Brain microvascular endothelial cell (primary cell): Measurements from ENCODE around the gene CNNM4.
A peak's percentile ranks its signal among the peaks of the same experiment; 100 is the strongest.

Experiments
- DNase-seq: peaks from one replicate; pipeline ENCODE4 v3.0.0-alpha.2; 2020
- H3K27ac ChIP-seq: fragments of 250-450 bp; sonication (Bioruptor Pico); 2 replicates; pipeline ENCODE4 v1.5.1; 2020; ENCODE audit warnings: mild to moderate bottlenecking, moderate library complexity
- H3K27me3 ChIP-seq: fragments of 250-450 bp; sonication (Bioruptor Pico); replicated peaks from 2 replicates; pipeline ENCODE4 v1.5.1; 2020; ENCODE audit warnings: mild to moderate bottlenecking
- H3K36me3 ChIP-seq: fragments of 250-450 bp; sonication (Bioruptor Pico); replicated peaks from 2 replicates; pipeline ENCODE4 v1.5.1; 2020; ENCODE audit warnings: mild to moderate bottlenecking
- H3K4me3 ChIP-seq: 2 replicates; pipeline ENCODE4 v1.5.1; 2011; ENCODE audit warnings: low read depth, mild to moderate bottlenecking, control low read depth, low read length, moderate library complexity
- in situ Hi-C: cut with HindIII; loops from 2 replicates; pipeline ENCODE4 v1.10.0; 2017; ENCODE audit warnings: low sequenced_read_pairs, low pct_ligation_motif_present
- TF ChIP-seq, protein P1 (sequence below): IDR thresholded peaks from 2 replicates; pipeline ENCODE4 v1.5.1; 2011; ENCODE audit warnings: low read depth, mild to moderate bottlenecking, moderate library complexity, low read length, control low read depth, inconsistent platforms; ENCODE audit errors: missing control alignments

CNNM4 gene

DNA sequence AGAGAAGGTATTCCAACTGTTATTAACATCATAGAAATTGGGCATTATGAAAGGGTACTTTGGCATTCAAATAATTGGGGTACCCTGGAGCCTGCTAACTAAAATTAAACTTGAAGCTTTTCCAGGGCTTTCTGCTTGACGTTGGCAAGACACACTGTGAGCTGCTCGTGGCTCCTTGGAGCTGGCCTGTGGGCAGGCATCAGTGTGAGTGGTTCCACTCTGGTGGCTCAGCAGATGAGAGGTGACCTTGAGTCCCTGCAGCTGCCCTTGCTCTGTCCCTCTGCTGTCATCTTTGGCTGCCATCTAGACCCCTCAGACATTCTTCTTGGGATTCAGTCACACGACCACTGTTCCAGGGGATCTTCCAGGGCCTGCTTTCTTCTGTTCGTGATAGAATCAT is 62.1 kb downstream of the CNNM4 start:
- TF ChIP-seq, protein P1, sequence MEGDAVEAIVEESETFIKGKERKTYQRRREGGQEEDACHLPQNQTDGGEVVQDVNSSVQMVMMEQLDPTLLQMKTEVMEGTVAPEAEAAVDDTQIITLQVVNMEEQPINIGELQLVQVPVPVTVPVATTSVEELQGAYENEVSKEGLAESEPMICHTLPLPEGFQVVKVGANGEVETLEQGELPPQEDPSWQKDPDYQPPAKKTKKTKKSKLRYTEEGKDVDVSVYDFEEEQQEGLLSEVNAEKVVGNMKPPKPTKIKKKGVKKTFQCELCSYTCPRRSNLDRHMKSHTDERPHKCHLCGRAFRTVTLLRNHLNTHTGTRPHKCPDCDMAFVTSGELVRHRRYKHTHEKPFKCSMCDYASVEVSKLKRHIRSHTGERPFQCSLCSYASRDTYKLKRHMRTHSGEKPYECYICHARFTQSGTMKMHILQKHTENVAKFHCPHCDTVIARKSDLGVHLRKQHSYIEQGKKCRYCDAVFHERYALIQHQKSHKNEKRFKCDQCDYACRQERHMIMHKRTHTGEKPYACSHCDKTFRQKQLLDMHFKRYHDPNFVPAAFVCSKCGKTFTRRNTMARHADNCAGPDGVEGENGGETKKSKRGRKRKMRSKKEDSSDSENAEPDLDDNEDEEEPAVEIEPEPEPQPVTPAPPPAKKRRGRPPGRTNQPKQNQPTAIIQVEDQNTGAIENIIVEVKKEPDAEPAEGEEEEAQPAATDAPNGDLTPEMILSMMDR = no peak
- H3K4me3 ChIP-seq = no peak overlapping the region
- H3K27me3 ChIP-seq = no peaks in the 10 kb centered on the region
- H3K36me3 ChIP-seq = no peaks in the 10 kb centered on the region
- in situ Hi-C loops = no loop called here
- H3K27ac ChIP-seq = no peak overlapping the region
- no peak for DNase-seq

GRCh38 chr2:96823198-96823597 is 62.5 kb downstream of the CNNM4 start:
- Histone ChIP-seq H3K27me3 (no peaks in the 10 kb centered on the region), H3K36me3 (no peaks in the 10 kb centered on the region), H3K27ac (no peak overlapping the region), H3K4me3 (no peak overlapping the region)
- in situ Hi-C loops = no loop called here
- TF ChIP-seq, protein P1 = no peak
- no peak for DNase-seq

- Histone ChIP-seq H3K4me3 (no peak overlapping the region), H3K36me3 (no peaks in the 10 kb centered on the region), H3K27me3 (no peaks in the 10 kb centered on the region), H3K27ac (no peak overlapping the region)
- TF ChIP-seq, protein P1 = no peak
- in situ Hi-C loops = no loop called here
- DNase-seq = peak; percentile 25
Observed at GRCh38 chr2:96824079-96824870, 63.6 kb downstream of the CNNM4 start.

DNA sequence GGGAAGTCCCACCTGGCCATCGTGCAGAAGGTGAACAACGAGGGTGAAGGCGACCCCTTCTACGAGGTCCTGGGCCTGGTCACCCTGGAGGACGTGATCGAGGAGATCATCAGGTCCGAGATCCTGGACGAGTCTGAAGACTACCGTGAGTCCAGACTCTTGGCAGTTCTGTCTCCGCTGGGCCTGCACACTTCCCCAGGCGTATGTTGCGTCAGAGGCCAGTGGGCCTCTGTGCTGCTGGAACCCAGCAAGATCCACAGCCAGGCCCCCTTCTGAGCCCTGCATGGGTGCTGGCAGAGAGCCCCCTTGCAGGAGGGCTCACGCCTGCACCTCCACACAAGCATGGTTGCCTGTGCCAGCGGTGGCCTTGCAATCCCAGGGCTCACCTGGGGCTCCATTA is 64.4 kb downstream of the CNNM4 start:
- DNase-seq = no peak
- Histone ChIP-seq H3K27ac (no peak overlapping the region), H3K27me3 (no peaks in the 10 kb centered on the region), H3K4me3 (no peak overlapping the region), H3K36me3 (no peaks in the 10 kb centered on the region)
- TF ChIP-seq, protein P1 = no peak
- in situ Hi-C loops = no loop called here

DNA sequence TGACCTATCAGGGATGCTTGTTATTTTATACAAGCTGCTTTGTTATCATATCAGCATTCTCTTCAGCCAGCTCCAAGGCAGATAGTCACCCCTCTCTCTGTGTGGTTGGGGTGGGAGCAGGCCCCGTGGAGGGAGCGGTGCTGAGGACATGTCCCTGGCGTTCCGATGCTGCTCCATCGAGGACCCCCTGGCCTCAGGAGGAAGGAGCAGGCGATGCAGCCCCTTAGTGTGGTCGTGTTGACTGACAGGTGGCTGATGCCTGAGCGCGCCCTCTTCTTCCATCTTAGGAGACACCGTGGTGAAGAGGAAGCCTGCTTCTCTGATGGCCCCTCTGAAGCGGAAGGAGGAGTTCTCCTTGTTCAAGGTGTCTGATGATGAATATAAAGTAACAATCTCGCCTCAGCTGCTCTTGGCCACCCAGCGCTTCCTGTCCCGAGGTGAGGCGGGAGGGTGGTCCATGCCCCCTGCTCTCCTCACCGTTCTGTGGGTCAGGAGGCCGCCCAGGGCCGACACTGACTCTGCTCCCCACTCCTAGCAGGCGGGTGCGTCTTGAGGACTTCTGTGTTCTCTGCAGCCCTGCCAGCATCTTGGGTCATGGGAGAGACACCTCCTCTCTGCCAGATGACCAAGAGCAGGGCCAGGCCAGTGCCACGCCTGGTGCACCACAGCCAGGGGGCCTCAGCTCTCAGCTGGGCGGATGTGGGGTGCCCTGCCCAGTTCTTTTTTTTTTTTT is 66.0 kb downstream of the CNNM4 start:
- Histone ChIP-seq H3K4me3 (no peak overlapping the region), H3K27ac (no peak overlapping the region), H3K36me3 (no peaks in the 10 kb centered on the region), H3K27me3 (no peaks in the 10 kb centered on the region)
- TF ChIP-seq, protein P1 = no peak
- no peak for DNase-seq
- in situ Hi-C loops = no loop called here
